Measurements from ENCODE around the gene SKP1.

GRCh38 chr5:134153241-134153640 lies 23.5 kb downstream of the SKP1 start:
- TF ChIP-seq EZH2 (IDR thresholded peaks at IDR 0.05; ENCODE audit: borderline replicate concordance, low read length) (no peak), CTCF (conservative IDR thresholded peaks at IDR 0.05 in 1 of 2, IDR thresholded peaks at IDR 0.05 in 1 of 2; ENCODE audit: extremely low read depth in 1 of 2, insufficient read depth in 1 of 2, low read depth in 1 of 2, low read length in 2 of 2) (no peak)
